NCI-H510A treated with DMSO at 0.1 percent for 48 hours (cell line): ENCODE measurements around the gene PSMF1.

Experiments
- DNase-seq: peaks from one replicate; lab custom pipeline; 2025; lab: John Stamatoyannopoulos, UW

Gene PSMF1, protein sequence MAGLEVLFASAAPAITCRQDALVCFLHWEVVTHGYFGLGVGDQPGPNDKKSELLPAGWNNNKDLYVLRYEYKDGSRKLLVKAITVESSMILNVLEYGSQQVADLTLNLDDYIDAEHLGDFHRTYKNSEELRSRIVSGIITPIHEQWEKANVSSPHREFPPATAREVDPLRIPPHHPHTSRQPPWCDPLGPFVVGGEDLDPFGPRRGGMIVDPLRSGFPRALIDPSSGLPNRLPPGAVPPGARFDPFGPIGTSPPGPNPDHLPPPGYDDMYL

DNA sequence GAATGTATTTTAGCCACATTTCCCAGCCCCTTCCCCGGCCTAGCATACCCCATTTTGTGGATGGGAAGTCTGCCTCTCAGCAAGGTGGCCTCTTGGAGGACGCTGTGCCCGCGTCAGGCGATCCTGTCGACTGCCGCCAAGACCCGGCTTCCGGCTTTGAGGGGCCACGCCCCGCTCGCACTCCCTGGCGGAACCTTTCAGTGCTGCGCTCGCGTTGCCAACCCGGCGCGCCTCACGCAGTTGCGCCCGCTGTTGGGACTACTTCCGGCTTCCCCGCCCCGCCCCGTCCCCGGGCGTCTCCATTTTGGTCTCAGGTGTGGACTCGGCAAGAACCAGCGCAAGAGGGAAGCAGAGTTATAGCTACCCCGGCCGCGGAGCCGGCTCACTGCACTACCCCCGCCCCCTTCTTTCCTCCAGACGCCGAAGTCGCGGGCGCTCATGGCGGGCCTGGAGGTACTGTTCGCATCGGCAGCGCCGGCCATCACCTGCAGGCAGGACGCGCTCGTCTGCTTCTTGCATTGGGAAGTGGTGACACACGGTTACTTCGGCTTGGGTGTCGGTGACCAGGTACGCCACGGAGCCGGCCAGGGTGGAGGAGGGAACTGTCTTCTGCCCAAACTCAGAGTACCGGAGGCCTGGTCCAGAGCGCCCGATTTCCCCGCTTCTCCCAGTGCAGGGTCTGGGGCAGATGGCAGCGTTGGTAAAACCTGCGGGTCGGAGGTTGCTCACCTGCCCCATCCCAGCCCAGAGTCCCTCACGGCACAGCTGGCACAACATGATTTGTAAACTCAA, at the start of gene PSMF1:
Gene PSMF1 (plus strand): TSS at position 267 of the 792 bp plus-strand sequence. CDS start 172 bp downstream, at position 439.
- peak; percentile 95 for DNase-seq

- DNase-seq, result no peak
These were observed 46.1 kb upstream of the PSMF1 start for GRCh38 chr20:1072258-1072657.

DNA sequence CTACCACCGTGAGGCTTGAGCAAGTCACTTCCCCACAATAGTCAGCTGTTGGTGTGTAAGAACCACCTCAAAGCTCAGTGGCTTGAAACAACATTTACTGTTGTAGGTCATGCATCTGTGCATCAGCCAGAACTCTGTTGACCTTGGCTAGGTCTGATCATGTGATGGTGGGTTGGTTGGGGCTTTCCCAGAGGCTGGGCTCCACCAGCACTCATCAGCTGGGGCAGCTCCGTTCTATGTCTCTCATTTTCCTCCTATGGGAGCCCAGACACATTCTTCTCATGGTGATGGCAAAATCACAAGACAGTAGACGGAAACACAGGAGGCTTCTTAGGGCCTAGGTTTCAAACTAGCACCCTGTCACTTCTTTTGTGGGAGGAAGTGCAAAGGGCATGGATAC, 42.8 kb upstream of the PSMF1 start:
- no peak for DNase-seq

DNA sequence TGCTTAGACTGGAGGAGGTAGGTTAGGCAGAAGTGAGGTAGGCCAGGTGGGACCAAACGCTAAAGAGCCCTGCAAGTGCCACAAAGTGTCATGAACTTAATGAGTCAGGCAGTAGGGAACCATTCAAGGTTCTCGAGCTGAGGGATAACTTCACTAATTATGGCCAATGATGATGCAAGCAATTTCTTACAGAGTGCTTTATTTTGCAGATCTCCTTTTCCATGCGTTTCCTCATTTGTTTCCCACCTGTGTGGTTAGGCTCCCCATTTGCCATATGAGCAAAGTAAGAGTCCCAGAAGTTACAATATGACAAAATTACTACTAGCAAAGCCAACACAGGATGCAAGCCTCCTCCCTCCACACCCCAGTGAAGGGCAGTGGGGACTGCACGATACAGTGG, 36.5 kb upstream of the PSMF1 start:
- no peak for DNase-seq

GRCh38 chr20:1083431-1084080, 34.8 kb upstream of the PSMF1 start:
- no peak for DNase-seq

DNA sequence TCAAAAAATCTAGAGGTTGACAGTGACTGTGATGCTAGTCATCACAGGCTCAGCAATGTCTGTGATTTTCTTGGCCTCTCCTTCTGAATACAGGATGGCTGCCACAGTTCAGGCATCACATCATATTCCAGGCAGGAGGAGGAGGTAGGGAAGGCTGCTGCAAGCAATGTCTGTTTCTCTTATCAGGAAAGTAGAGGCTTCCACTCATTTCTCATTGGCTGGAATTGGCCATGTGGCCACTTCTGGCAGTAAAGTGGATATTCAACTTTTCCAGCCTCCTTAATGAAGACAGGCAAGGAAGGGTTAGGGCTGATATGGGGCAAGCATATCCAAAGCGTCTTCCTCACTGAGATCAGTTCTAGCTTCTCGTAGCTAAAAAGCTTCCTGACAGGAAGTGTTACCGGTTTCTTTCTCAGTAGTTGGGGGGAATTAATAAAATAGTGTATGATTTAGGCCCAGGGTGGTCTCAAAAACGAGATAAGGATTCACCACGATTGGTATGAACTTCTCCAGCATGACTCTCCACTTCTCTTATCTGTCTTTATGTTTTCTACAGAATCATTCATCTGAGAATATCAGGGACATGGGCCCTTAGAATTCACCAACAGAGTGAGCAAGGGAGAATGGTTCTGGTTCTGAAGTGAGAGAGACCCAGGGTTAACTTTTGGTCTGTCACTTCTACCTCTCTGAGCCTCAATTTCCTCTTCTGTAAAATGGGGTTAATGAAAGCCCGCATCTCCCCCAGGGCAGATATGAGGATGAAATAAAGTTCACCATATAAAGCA, 32.7 kb upstream of the PSMF1 start:
- DNase-seq, result no peak

GRCh38 chr20:1086277-1087213, 31.9 kb upstream of the PSMF1 start:
- no peak for DNase-seq

- DNase-seq, result no peak
These were observed 31.0 kb upstream of the PSMF1 start for GRCh38 chr20:1087311-1087905.

DNA sequence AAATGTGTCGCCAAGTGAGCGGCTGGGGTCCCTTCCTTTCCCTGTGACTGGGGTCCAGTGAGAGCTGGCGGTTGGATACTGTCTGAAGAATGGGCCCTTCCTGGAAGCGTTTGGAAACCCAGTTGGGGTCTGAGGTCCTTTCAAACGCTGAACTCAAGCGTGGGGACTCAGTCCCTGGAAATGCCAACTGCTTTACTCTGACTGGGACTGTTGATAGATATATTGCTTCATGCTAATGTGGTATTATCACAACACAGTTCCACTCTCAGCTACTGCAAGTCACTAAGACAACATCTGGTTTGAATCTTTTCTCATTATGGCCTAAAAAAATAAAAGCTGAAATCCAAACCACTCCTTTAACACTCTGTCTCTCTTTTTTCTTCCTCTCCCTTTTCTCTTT, 23.7 kb upstream of the PSMF1 start:
- DNase-seq, result no peak

DNA sequence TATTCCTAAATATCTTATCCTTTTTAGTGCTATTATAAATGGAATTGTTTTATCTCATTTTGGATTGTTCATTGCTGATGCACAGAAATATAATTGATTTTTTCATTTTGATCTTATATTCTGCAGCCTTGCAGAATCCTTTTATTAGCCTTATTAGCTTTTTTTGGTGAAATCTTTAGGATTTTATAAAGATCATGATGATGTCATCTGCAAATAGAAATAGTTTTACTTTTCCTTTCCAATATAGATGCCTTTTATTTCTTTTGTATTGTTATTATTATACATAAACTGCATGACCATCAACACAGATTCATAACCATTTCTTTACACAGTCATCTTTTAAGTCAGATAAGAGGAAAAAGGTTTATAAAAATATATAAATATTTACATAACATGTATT, 16.9 kb upstream of the PSMF1 start:
- no peak for DNase-seq

GRCh38 chr20:1102016-1102415, 16.4 kb upstream of the PSMF1 start:
- DNase-seq, result no peak

- DNase-seq, result no peak
These were observed 14.7 kb upstream of the PSMF1 start for GRCh38 chr20:1103751-1104150.

DNA sequence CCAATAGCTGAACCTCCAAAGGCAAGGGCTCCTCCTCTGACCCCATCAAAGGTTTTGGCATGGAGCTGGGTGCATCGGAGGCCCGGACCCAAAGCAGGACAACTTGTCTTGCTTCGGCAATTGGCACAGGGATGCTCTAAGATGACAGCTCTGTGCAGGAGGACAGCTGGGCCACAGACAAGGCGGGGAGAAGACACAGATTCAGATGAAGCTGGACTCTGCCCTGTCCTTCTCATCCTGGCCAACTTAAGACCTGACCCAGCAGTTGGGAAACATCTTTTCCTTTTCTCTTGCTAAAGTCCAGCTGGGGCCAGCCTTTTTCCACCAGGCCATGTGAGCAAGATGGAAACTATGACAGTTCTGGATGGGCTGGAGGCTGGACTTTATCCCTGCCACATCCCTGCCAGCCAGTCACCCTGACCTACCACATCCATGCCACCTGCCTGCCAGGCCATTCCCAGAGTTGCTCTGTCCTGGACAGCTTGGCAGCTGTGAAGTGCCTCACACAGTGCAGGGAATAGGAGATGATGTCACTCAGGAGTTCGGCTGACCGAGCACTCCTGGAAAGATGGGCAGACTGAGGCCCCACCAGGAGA, 12.7 kb upstream of the PSMF1 start:
- no peak for DNase-seq

DNA sequence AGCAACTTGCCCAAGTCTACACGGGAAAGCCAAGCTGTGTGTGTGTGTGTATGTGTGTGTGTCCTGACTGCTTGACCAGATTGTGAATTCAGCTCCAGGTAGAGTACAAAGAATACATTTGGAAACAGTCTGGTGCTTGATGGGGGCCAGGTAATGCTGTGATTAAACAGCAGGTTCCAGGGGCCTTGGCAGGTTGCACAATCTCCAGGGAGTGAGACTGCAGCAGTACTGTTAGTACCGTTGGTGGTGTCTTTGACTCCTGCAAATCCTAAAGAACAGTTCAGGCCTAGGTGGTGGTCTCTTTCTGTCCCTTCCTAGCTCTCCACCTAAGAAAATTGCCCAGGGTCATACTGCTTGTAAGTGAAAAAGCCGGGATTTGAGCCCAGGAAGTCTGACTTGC, 11.2 kb upstream of the PSMF1 start:
- DNase-seq, result no peak

DNA sequence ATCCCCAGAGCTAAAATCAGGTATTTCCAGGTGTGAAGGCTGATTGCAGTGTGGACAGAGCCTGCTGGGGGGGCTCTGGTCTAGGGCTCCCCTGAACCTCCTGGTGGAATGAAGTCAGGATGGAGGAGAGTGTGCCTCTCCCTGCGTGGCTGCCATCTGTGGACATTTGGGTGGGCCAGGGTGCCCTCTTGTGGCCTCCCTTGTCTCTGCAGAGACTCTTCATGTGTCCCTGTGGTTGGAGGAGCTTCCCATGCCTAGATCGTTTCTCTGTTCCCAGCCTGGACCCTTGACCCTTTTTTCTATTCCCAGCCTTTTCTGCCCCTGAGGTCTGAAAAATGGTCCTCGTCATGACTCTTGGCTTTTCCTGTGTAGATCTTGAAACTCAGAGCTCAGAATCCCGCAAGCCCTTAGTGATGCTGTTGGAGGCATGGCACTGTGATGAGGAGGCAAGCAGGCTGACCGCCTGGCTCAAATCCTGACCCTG, 9.9 kb upstream of the PSMF1 start:
- DNase-seq, result no peak

DNA sequence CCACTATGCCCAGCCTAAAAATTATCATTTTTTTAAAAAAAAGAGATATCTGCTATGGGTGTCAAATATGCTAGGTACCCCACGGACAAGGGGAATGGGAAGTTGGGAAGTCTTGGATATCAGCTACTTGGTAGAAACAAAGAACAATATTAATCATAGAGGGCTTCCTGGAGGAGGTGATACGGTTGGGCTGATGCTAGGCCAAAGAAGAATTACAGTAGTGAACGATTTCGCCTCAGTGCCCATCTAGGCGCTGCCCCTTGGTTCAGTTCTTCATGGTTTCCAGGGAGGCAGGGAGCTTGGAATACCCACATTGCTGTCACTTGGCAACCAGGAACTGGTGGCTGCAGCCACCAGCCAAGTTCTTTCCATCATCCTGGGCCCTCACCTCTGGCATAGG, 5.5 kb upstream of the PSMF1 start:
- DNase-seq, result no peak

GRCh38 chr20:1118004-1118335, 432 bp upstream of the PSMF1 start:
- DNase-seq, result no peak

GRCh38 chr20:1119128-1119505, 715 bp downstream of the PSMF1 start:
- DNase-seq, result no peak

- no peak for DNase-seq
These were observed 1.1 kb downstream of the PSMF1 start for GRCh38 chr20:1119524-1119923.

GRCh38 chr20:1121429-1121828, 3.0 kb downstream of the PSMF1 start:
- DNase-seq, result no peak
